GM12865 (cell line): ENCODE measurements around the gene IL22.

Experiments used
- DNase-seq: peaks from one replicate; pipeline ENCODE4 v3.0.0; 2010; ENCODE audit warnings: low read depth
- H3K4me3 ChIP-seq: 2 replicates; pipeline ENCODE4 v1.5.1; 2011; ENCODE audit warnings: mild to moderate bottlenecking, low read depth, low read length, control low read depth
- CTCF ChIP-seq: IDR thresholded peaks from 2 replicates; pipeline ENCODE4 v1.5.1; 2011; ENCODE audit warnings: low read length, control low read depth, low read depth, inconsistent platforms; ENCODE audit not compliant: insufficient read depth; ENCODE audit errors: missing control alignments

IL22 gene

GRCh38 chr12:68240079-68240478, 13.3 kb downstream of the IL22 start:
- no peak for TF ChIP-seq CTCF
- no peak overlapping the region for H3K4me3 ChIP-seq
- no peak for DNase-seq

- no peak overlapping the region for H3K4me3 ChIP-seq
- TF ChIP-seq CTCF, result no peak
- no peak for DNase-seq
Measured at GRCh38 chr12:68239309-68239982, 14.0 kb downstream of the IL22 start.

GRCh38 chr12:68237619-68238018, 15.8 kb downstream of the IL22 start:
- TF ChIP-seq CTCF, result no peak
- H3K4me3 ChIP-seq, result no peak overlapping the region
- no peak for DNase-seq

- no peak for TF ChIP-seq CTCF
- no peak for DNase-seq
- peak overlapping the region; percentile 59 for H3K4me3 ChIP-seq
Measured at GRCh38 chr12:68237078-68237477, 16.3 kb downstream of the IL22 start.

GRCh38 chr12:68236421-68237059, 16.9 kb downstream of the IL22 start:
- peak; percentile 6 for TF ChIP-seq CTCF
- DNase-seq, result peak; percentile 74

GRCh38 chr12:68235576-68235975, 17.8 kb downstream of the IL22 start:
- no peak for TF ChIP-seq CTCF
- DNase-seq, result no peak
- H3K4me3 ChIP-seq, result no peak overlapping the region

More at GRCh38 chr12:68236421-68237059, 16.9 kb downstream of the IL22 start:
- peak overlapping the region; percentile 59 for H3K4me3 ChIP-seq

GRCh38 chr12:68234140-68234539, 19.3 kb downstream of the IL22 start:
- TF ChIP-seq CTCF, result no peak
- DNase-seq, result no peak
- H3K4me3 ChIP-seq, result no peak overlapping the region
